ENCODE results near the gene STK39. TPM values are rescaled to one million over a fixed set of nuclear protein-coding genes. Genes with fewer than 3 reads are reported as not detected.

The STK39 gene
- total RNA-seq, 2 experiments from 2014 or later: 7.9 to 9.5 TPM

DNA sequence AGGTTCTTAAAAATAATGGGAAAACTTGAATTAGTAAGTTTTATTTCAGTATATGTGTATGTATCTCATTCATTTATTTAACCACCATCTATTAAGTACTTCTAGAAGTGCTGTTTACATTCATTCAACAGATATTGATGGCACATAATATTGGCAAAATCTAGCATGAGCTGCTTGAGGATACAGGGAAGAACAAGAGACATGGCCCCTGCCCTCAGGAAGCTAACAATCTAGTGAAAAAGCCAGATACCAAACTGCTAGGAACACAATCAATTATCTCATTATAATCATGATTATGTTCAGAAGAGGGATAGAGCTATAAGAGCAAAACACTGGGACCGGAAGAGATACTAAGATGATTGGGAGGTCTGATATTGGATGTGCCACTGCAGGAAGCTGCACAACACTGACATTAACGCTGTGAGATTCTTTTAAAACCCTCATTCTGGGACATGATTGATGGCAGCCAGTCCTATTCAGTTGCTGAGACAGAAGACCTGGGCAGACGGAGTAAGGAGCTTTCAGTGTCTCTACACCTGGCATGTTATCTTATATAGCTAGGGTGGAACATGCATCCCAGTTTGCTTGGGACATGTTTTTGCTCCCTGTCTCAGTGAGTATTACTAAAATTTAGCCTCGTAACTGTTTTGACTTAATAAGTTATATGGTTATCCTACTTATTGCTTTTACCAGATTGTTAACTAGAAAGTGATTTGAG lies 314.1 kb downstream of the STK39 start:
- H3K27ac ChIP-seq (ENCODE audit: low read depth in 1 of 2, low read length in 2 of 2): no peak overlapping the region
- H3K4me3 Mint-ChIP-seq: no peak overlapping the region
- H3K9me3 ChIP-seq (ENCODE audit: control insufficient read depth in 1 of 2, insufficient read depth in 1 of 2, low read length in 2 of 2): no peaks in the 10 kb centered on the region
- no peaks in the 10 kb centered on the region for H3K4me1 Mint-ChIP-seq (ENCODE audit: low read depth)
- no peaks in the 10 kb centered on the region for H3K4me1 ChIP-seq (ENCODE audit: insufficient read depth, low read length)
- H3K36me3 ChIP-seq (ENCODE audit: insufficient read depth, low read length): no peaks in the 10 kb centered on the region
- intact Hi-C loops (cut with DNase I, micrococcal nuclease): no loop called here
- ATAC-seq (ENCODE audit: poor library complexity) (no peak), DNase-seq (no peak)
- H3K27me3 ChIP-seq (ENCODE audit: control insufficient read depth in 1 of 2, insufficient read depth in 2 of 2, low read length in 2 of 2): no peaks in the 10 kb centered on the region
- H3K27ac Mint-ChIP-seq: no peak overlapping the region
- H3K4me3 ChIP-seq (ENCODE audit: low read length): no peak overlapping the region
- no peaks in the 10 kb centered on the region for H3K9me3 Mint-ChIP-seq
- H3K27me3 Mint-ChIP-seq: no peaks in the 10 kb centered on the region
- CTCF ChIA-PET: no interaction called here
- TF ChIP-seq, protein P1, sequence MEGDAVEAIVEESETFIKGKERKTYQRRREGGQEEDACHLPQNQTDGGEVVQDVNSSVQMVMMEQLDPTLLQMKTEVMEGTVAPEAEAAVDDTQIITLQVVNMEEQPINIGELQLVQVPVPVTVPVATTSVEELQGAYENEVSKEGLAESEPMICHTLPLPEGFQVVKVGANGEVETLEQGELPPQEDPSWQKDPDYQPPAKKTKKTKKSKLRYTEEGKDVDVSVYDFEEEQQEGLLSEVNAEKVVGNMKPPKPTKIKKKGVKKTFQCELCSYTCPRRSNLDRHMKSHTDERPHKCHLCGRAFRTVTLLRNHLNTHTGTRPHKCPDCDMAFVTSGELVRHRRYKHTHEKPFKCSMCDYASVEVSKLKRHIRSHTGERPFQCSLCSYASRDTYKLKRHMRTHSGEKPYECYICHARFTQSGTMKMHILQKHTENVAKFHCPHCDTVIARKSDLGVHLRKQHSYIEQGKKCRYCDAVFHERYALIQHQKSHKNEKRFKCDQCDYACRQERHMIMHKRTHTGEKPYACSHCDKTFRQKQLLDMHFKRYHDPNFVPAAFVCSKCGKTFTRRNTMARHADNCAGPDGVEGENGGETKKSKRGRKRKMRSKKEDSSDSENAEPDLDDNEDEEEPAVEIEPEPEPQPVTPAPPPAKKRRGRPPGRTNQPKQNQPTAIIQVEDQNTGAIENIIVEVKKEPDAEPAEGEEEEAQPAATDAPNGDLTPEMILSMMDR (IDR thresholded peaks at IDR 0.05): no peak
- POLR2A ChIA-PET: no interaction called here
- H3K36me3 Mint-ChIP-seq (ENCODE audit: low read depth): no peaks in the 10 kb centered on the region

DNA sequence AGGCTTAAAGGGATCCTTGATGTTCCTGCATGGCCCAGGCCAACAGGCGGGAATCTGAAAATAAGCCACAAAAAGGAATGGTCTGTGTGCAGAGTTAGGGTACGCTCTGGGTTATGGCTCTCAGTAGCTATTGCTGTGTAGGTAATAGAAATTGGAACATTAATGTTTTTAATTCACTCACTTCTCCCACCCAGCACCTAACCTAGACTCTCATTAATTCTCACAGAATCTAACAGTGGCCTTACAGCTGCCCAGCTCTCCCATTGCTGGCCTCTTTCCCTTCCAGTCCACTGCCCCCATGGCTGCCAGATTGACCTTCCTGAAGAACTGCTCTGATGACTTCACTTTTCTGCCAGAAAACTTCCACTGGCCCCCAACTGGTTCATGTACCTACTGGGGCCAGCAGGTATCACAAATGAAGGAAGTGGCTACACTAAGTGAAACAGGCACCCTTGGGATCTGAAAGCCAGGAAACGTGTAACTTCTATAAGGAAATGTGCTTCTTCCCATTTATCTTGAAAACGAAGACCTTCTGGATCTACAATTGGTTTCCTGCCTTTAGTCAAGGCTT lies 315.2 kb downstream of the STK39 start:
- Histone ChIP-seq H3K27me3 (ENCODE audit: control insufficient read depth in 1 of 2, insufficient read depth in 2 of 2, low read length in 2 of 2) (no peaks in the 10 kb centered on the region), H3K36me3 (ENCODE audit: insufficient read depth, low read length) (no peaks in the 10 kb centered on the region), H3K4me3 (ENCODE audit: low read length) (no peak overlapping the region), H3K27ac (ENCODE audit: low read depth in 1 of 2, low read length in 2 of 2) (no peak overlapping the region), H3K4me1 (ENCODE audit: insufficient read depth, low read length) (no peaks in the 10 kb centered on the region), H3K9me3 (ENCODE audit: control insufficient read depth in 1 of 2, insufficient read depth in 1 of 2, low read length in 2 of 2) (no peaks in the 10 kb centered on the region)
- TF ChIP-seq, protein P1 (IDR thresholded peaks at IDR 0.05): no peak
- CTCF ChIA-PET: no interaction called here
- intact Hi-C loops (cut with DNase I, micrococcal nuclease): no loop called here
- no peaks in the 10 kb centered on the region for H3K27me3 Mint-ChIP-seq
- ATAC-seq (ENCODE audit: poor library complexity): no peak
- H3K4me1 Mint-ChIP-seq (ENCODE audit: low read depth): no peaks in the 10 kb centered on the region
- POLR2A ChIA-PET: no interaction called here
- no peak for DNase-seq
- H3K27ac Mint-ChIP-seq: no peak overlapping the region
- H3K36me3 Mint-ChIP-seq (ENCODE audit: low read depth): no peaks in the 10 kb centered on the region
- H3K4me3 Mint-ChIP-seq: no peak overlapping the region
- H3K9me3 Mint-ChIP-seq: no peaks in the 10 kb centered on the region

DNA sequence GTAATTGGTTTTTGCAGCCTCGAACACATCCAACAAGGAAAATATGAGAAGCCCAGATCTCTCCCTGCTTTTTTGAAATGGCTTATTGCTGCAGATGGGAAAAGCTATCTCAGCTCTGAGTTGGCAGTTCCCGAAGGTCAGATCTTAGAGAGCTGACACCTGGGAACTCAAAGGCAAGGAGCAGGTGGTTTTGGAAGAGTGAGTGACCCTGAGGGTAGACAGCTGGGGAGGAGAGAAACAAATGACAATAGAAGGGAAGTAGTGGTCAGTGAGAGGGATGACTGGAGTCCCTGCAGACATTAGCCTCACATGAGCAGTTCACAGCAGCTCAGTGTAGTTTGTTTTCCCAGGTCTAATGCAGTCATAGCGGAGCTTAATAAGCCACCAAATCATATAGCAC lies 317.9 kb downstream of the STK39 start:
- Histone ChIP-seq H3K27ac (ENCODE audit: low read depth in 1 of 2, low read length in 2 of 2) (no peak overlapping the region), H3K4me1 (ENCODE audit: insufficient read depth, low read length) (no peaks in the 10 kb centered on the region), H3K27me3 (ENCODE audit: control insufficient read depth in 1 of 2, insufficient read depth in 2 of 2, low read length in 2 of 2) (no peaks in the 10 kb centered on the region), H3K36me3 (ENCODE audit: insufficient read depth, low read length) (no peaks in the 10 kb centered on the region), H3K9me3 (ENCODE audit: control insufficient read depth in 1 of 2, insufficient read depth in 1 of 2, low read length in 2 of 2) (no peaks in the 10 kb centered on the region), H3K4me3 (ENCODE audit: low read length) (no peak overlapping the region)
- DNase-seq: no peak
- CTCF ChIA-PET: no interaction called here
- Mint-ChIP-seq H3K36me3 (ENCODE audit: low read depth) (no peaks in the 10 kb centered on the region), H3K27ac (no peak overlapping the region), H3K9me3 (no peaks in the 10 kb centered on the region), H3K4me3 (no peak overlapping the region), H3K4me1 (ENCODE audit: low read depth) (no peaks in the 10 kb centered on the region), H3K27me3 (no peaks in the 10 kb centered on the region)
- POLR2A ChIA-PET: no interaction called here
- no peak for ATAC-seq (ENCODE audit: poor library complexity)
- intact Hi-C loops (cut with DNase I, micrococcal nuclease): no loop called here
- TF ChIP-seq, protein P1 (IDR thresholded peaks at IDR 0.05): no peak
